MCF 10A (cell line): Measurements from ENCODE around the gene NR0B2. TPM values are rescaled to one million over a fixed set of nuclear protein-coding genes. Genes with fewer than 3 reads are reported as not detected.
A peak's percentile ranks its signal among the peaks of the same experiment; 100 is the strongest.

Experiments
- BruUV-seq: library from RNA; stranded (reverse); fragments of 400-500 nt; replicated peaks from 2 replicates; lab custom pipeline; 2021; lab: Mats Ljungman, UMichigan
- CTCF ChIA-PET: fragments of 300-600 bp; sonication (Branson Sonifier 250); formaldehyde crosslinking; extraction: SDS; loops from one replicate; lab custom pipeline; 2021; ENCODE audit warnings: antibody characterized with exemption, inconsistent platforms; lab: Yijun Ruan, JAX
- POLR2A ChIA-PET: fragments of 300-600, 350-650 bp; sonication (Branson Sonifier 250); formaldehyde crosslinking; extraction: SDS; loops from one replicate; lab custom pipeline; 2020; ENCODE audit warnings: antibody characterized with exemption, inconsistent platforms; lab: Yijun Ruan, JAX
- DNase-seq: peaks from one replicate; pipeline ENCODE4 v3.0.0-alpha.2; 2018; ENCODE audit not compliant: unreplicated experiment
- H3K27ac Mint-ChIP-seq: one replicate; pipeline ENCODE4 v1.8.0; 2022; ENCODE audit warnings: mild to moderate bottlenecking, low read depth, mixed read lengths; ENCODE audit not compliant: unreplicated experiment
- H3K27me3 Mint-ChIP-seq: one replicate; pipeline ENCODE4 v1.8.0; 2022; ENCODE audit warnings: mixed read lengths; ENCODE audit not compliant: insufficient read depth, unreplicated experiment
- H3K36me3 Mint-ChIP-seq: one replicate; pipeline ENCODE4 v1.8.0; 2022; ENCODE audit warnings: mild to moderate bottlenecking, moderate library complexity, mixed read lengths; ENCODE audit not compliant: insufficient read depth, unreplicated experiment
- H3K4me1 Mint-ChIP-seq: one replicate; pipeline ENCODE4 v1.8.0; 2022; ENCODE audit warnings: mixed read lengths; ENCODE audit not compliant: insufficient read depth, unreplicated experiment
- H3K4me3 Mint-ChIP-seq: one replicate; pipeline ENCODE4 v1.8.0; 2022; ENCODE audit warnings: mild to moderate bottlenecking, moderate library complexity, mixed read lengths; ENCODE audit not compliant: unreplicated experiment
- H3K9me3 Mint-ChIP-seq: one replicate; pipeline ENCODE4 v1.8.0; 2022; ENCODE audit warnings: mixed read lengths; ENCODE audit not compliant: unreplicated experiment
- intact Hi-C: fragments of 100-400 bp; cut with micrococcal nuclease; formaldehyde crosslinking; loops from 2 replicates; pipeline ENCODE4 v1.14.1; 2022
- total RNA-seq: library from RNA; stranded (reverse); gene quantifications from 2 replicates; pipeline ENCODE4 v1.2.3, GENCODE V29; 2022
- TF ChIP-seq, protein P1 (sequence below): fragments of 200-600 bp; IDR thresholded peaks from one replicate; pipeline ENCODE4 v1.8.0; 2022; ENCODE audit warnings: antibody characterized with exemption, mild to moderate bottlenecking; ENCODE audit not compliant: unreplicated experiment

The NR0B2 gene
- total RNA-seq, 1 experiment from 2014 or later, result not detected

GRCh38 chr1:26938659-26939025 lies 24.9 kb upstream of the NR0B2 start:
- H3K9me3 Mint-ChIP-seq, result no peaks in the 10 kb centered on the region
- H3K4me3 Mint-ChIP-seq, result no peak overlapping the region
- CTCF ChIA-PET, result interaction anchor here (0.6 to 1.5 kb wide), 2 partner anchors 15 to 28 kb away, joined by 3 read pairs; no protein-coding TSS in a partner anchor
- TF ChIP-seq, protein P1, sequence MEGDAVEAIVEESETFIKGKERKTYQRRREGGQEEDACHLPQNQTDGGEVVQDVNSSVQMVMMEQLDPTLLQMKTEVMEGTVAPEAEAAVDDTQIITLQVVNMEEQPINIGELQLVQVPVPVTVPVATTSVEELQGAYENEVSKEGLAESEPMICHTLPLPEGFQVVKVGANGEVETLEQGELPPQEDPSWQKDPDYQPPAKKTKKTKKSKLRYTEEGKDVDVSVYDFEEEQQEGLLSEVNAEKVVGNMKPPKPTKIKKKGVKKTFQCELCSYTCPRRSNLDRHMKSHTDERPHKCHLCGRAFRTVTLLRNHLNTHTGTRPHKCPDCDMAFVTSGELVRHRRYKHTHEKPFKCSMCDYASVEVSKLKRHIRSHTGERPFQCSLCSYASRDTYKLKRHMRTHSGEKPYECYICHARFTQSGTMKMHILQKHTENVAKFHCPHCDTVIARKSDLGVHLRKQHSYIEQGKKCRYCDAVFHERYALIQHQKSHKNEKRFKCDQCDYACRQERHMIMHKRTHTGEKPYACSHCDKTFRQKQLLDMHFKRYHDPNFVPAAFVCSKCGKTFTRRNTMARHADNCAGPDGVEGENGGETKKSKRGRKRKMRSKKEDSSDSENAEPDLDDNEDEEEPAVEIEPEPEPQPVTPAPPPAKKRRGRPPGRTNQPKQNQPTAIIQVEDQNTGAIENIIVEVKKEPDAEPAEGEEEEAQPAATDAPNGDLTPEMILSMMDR, result no peak
- POLR2A ChIA-PET, result interaction anchor here (1.3 to 1.8 kb wide), 2 partner anchors 10 to 17 kb away, joined by 4 to 5 read pairs; partner anchors contain the start of gene NUDC
- no peak for DNase-seq
- H3K27ac Mint-ChIP-seq, result peak overlapping the region; percentile 75
- intact Hi-C loops, result no loop called here
- H3K36me3 Mint-ChIP-seq, result peaks cover 57% of the 10 kb centered on the region
- no peaks in the 10 kb centered on the region for H3K4me1 Mint-ChIP-seq
- no TSS peak for BruUV-seq
- no peaks in the 10 kb centered on the region for H3K27me3 Mint-ChIP-seq

- Mint-ChIP-seq H3K9me3 (no peaks in the 10 kb centered on the region), H3K27me3 (no peaks in the 10 kb centered on the region), H3K4me3 (no peak overlapping the region), H3K27ac (peak overlapping the region; percentile 75), H3K36me3 (peaks cover 55% of the 10 kb centered on the region), H3K4me1 (no peaks in the 10 kb centered on the region)
- intact Hi-C loops, result no loop called here
- POLR2A ChIA-PET, result interaction anchor here (1.3 to 1.8 kb wide), 2 partner anchors 10 to 17 kb away, joined by 4 to 5 read pairs; partner anchors contain the start of gene NUDC
- CTCF ChIA-PET, result interaction anchor here (0.6 to 1.5 kb wide), 4 partner anchors 14 to 149 kb away, joined by 3 read pairs; no protein-coding TSS in a partner anchor
- TF ChIP-seq, protein P1, result no peak
- no TSS peak for BruUV-seq
- DNase-seq, result no peak
Observed at GRCh38 chr1:26938004-26938658, 24.4 kb upstream of the NR0B2 start.

DNA sequence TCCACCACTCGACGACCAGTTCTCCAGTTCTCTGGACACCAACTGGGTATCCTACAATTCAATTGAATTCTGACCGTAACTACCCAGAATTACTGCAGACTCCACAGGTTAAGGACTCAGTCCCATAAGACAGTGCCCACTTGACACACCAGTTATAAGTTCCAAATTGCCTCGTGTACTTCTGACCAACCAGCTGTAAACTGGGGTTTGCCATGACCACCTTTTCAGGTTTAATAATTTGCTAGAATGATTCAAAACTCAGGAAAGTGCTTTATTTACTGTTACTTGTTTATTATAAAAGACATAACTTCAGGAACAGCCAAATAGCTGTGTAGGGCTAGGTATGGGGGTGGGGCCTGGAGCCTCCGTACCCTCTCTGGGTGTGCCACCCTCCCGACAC lies 23.0 kb upstream of the NR0B2 start:
- no peak overlapping the region for H3K4me3 Mint-ChIP-seq
- intact Hi-C loops, result no loop called here
- POLR2A ChIA-PET, result interaction anchor here (1.2 to 1.8 kb wide), 2 partner anchors 9 to 15 kb away, joined by 3 to 5 read pairs; partner anchors contain the start of gene NUDC
- no peak for DNase-seq
- peaks cover 55% of the 10 kb centered on the region for H3K36me3 Mint-ChIP-seq
- CTCF ChIA-PET, result interaction anchor here (0.7 to 1.3 kb wide), 2 partner anchors 37 to 50 kb away, joined by 3 read pairs; no protein-coding TSS in a partner anchor
- no peaks in the 10 kb centered on the region for H3K27me3 Mint-ChIP-seq
- no peaks in the 10 kb centered on the region for H3K9me3 Mint-ChIP-seq
- H3K27ac Mint-ChIP-seq, result no peak overlapping the region
- BruUV-seq, result no TSS peak
- H3K4me1 Mint-ChIP-seq, result no peaks in the 10 kb centered on the region
- TF ChIP-seq, protein P1, result no peak

DNA sequence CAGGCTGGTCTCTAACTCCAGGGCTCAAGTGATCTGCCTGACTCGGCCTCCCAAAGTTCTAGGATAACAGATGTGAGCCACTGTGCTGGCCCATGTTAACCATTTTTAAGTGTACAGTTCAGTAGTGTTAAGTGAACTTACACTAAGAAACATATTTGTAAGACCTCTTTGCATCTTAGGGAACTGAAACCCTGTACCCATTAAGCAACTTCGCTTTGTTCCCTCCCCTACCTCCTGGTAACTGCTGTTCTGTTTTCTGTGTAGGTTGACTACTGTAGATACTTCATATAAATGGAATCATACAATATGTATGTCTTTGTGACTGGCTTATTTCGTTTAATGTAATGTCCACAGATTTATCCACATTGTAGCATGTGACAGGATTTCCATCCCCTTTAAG lies 18.8 kb upstream of the NR0B2 start:
- TF ChIP-seq, protein P1, result no peak
- Mint-ChIP-seq H3K27ac (no peak overlapping the region), H3K27me3 (no peaks in the 10 kb centered on the region), H3K4me3 (no peak overlapping the region), H3K36me3 (peaks cover 53% of the 10 kb centered on the region), H3K4me1 (no peaks in the 10 kb centered on the region), H3K9me3 (no peaks in the 10 kb centered on the region)
- ChIA-PET POLR2A (no interaction called here), CTCF (interaction anchor here (0.5 kb wide), 1 partner anchor 1412 kb away, joined by 3 read pairs; no protein-coding TSS in a partner anchor)
- DNase-seq, result no peak
- intact Hi-C loops, result no loop called here
- BruUV-seq, result no TSS peak
